Limb (tissue), 2 donors: ENCODE results near the gene SLC7A6OS.
A peak's percentile ranks its signal among the peaks of the same experiment; 100 is the strongest.

Experiments
- DNase-seq, 2 donors: peaks; one replicate each; pipeline ENCODE4 v3.0.0-alpha.2; 2016; ENCODE audit errors: extremely low spot score in 2 of 2

Gene SLC7A6OS

GRCh38 chr16:68310774-68311511, at the start of gene SLC7A6OS, which contains the start of gene PRMT7:
Gene SLC7A6OS, minus strand, starts transcription at chr16:68310946. Its CDS starts 20 bp downstream, at chr16:68310926.
Gene PRMT7, plus strand, starts transcription at chr16:68311019. Its CDS starts 4,961 bp downstream, at chr16:68315980.
- peak; percentile 94 to 95 for DNase-seq

- no peak for DNase-seq
Measured at GRCh38 chr16:68359398-68360191, 48.8 kb upstream of the SLC7A6OS start.

- no peak for DNase-seq
Measured at GRCh38 chr16:68358951-68359350, 48.2 kb upstream of the SLC7A6OS start.

GRCh38 chr16:68357923-68358322, 47.2 kb upstream of the SLC7A6OS start:
- DNase-seq: no peak

- no peak for DNase-seq
Measured at GRCh38 chr16:68357521-68357922, 46.8 kb upstream of the SLC7A6OS start.

GRCh38 chr16:68356919-68357286, 46.2 kb upstream of the SLC7A6OS start:
- no peak for DNase-seq

GRCh38 chr16:68356249-68356918, 45.6 kb upstream of the SLC7A6OS start:
- no peak for DNase-seq

GRCh38 chr16:68355447-68356248, 44.9 kb upstream of the SLC7A6OS start:
- no peak for DNase-seq

- DNase-seq: no peak
Measured at GRCh38 chr16:68354816-68355215, 44.1 kb upstream of the SLC7A6OS start.

- DNase-seq: no peak
Measured at GRCh38 chr16:68353366-68353765, 42.6 kb upstream of the SLC7A6OS start.

- DNase-seq: no peak
Measured at GRCh38 chr16:68351991-68352431, 41.3 kb upstream of the SLC7A6OS start.

- DNase-seq: no peak
Measured at GRCh38 chr16:68351463-68351862, 40.7 kb upstream of the SLC7A6OS start.

GRCh38 chr16:68350813-68351350, 40.1 kb upstream of the SLC7A6OS start:
- DNase-seq: no peak

- no peak for DNase-seq
Measured at GRCh38 chr16:68349838-68350410, 39.2 kb upstream of the SLC7A6OS start.

GRCh38 chr16:68348639-68349445, 38.1 kb upstream of the SLC7A6OS start:
- DNase-seq: no peak

- DNase-seq: no peak
Measured at GRCh38 chr16:68347605-68348004, 36.9 kb upstream of the SLC7A6OS start.

- no peak for DNase-seq
Measured at GRCh38 chr16:68346892-68347480, 36.2 kb upstream of the SLC7A6OS start.

GRCh38 chr16:68345958-68346635, 35.4 kb upstream of the SLC7A6OS start:
- no peak for DNase-seq

GRCh38 chr16:68345351-68345810, 34.6 kb upstream of the SLC7A6OS start:
- DNase-seq: no peak
